GM12892 (cell line): ENCODE measurements around the gene SPECC1.
"Not testable (repeated sequence)": the region's sequence is repeated elsewhere in the genome, so short reads cannot be mapped to it uniquely, and the experiment has no call there.

Experiments
- DNase-seq: peaks from one replicate; pipeline ENCODE4 v3.0.0; 2011; ENCODE audit not compliant: insufficient read length
- FAIRE-seq: peaks from 2 replicates; lab custom pipeline; 2011; peaks lifted over from hg19 to GRCh38; lab: Jason Lieb, UNC
- POLR2A ChIP-seq: IDR thresholded peaks from 2 replicates; pipeline ENCODE4 v1.6.1; 2011; ENCODE audit warnings: low read depth, low read length, control low read depth
- POLR2AphosphoS5 ChIP-seq: IDR thresholded peaks from 2 replicates; pipeline ENCODE4 v1.6.1; 2011; ENCODE audit warnings: low read depth, low read length, control low read depth
- TAF1 ChIP-seq: IDR thresholded peaks from 2 replicates; pipeline ENCODE4 v1.6.1; 2011; ENCODE audit warnings: low read depth, mild to moderate bottlenecking, control low read depth, low read length, borderline replicate concordance

SPECC1 gene

DNA sequence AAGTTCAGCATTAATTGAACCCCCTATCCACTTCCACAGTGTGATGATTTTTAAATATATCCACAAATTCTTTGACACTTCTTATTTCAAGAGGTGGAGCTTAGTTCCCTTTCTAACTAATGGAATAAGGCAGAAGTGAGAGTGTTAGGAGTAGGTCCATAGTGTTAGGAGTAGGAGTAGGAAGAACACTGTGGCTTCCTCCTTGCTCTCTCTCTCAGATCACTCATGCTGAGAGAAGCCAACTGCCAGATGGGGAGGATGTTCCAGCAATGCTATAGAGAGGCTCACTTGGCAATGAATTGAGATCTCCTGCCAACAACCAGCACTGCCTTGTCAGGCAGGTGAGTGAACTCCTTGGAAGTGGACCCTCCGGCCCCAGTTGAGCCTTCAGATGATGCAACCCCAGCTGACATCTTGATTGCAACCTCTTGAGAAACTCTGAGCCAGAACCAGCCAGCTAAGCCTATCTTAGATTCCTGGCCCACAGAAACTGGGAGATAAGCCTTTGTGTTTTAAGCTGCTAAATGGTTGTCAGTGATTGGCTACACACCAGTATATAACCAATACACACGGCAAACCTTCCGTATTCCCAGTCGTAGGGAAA lies 44.3 kb downstream of the SPECC1 start:
- DNase-seq = no peak
- no peak for FAIRE-seq
- TF ChIP-seq POLR2A (no peak), TAF1 (no peak), POLR2AphosphoS5 (no peak)

DNA sequence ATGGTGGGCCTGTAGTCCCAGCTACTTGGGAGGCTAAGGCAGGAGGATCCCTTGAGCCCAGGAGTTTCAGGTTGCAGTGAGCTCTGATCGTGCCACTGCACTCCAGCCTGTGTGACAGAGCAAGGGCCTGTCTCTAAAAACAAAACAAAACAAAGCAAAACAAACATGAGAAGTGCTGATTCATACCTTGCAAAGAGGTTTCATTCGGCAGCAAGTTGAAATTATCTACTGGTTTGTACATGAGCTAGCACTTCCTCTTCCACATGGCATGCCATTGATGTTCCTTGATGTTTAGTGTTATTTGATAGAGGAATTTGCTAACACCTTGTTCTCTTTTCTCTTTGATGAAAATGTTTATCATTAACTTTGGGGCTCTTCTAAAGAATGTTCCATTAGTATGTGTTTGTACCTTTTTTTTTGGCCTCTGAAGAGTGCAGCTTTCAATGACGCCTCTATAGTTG lies 50.6 kb downstream of the SPECC1 start:
- DNase-seq (no peak), FAIRE-seq (peak; percentile 91)
- TF ChIP-seq POLR2A = no peak
- no peak for TF ChIP-seq TAF1
- no peak for TF ChIP-seq POLR2AphosphoS5

DNA sequence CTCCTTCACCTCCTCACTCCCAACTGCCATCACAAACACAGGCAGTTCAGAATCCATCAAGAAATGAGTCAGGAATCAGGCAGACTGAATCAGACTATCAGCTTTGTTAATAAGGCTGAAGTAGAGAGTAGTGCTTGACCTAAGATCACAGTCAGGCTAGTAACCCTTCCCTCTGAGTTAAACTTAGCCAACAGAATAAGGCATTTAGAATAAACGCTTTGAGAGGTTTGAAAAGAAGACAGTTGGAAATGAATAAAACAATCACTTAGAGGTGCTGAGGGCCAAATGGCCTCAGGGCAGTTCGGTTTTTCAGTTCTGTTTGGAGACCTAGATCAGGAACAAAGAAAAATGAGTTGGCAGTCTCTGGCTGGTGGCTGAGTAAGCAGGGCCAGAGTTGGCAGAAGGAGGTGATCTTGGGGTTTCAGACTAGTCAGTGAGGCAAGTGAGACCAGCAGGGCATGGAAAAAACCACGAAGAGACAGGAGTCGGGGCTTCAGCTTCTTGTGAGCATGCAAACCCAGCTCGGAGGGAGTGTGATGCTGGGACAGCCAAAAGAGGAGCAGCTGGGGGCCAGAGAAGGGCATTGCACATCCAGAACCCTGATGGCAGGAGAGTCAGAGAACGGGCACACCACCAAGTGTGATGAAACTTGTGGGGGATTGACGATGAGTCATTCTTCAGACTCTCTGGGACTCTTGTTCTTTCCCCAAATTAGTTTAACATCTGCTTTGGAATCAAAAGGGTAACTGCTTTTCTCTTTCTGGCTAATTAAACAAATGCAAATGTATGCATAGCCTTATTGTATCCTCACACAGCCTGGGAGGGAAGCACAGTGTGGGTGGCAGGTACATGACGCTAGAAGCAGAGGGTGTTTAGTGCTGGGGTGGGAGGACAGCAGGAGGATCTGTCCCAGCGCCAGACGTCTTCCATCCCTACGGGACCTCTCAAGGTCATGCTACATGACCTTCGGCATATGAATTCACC lies 54.8 kb downstream of the SPECC1 start:
- TF ChIP-seq POLR2A (no peak), POLR2AphosphoS5 (no peak), TAF1 (no peak)
- FAIRE-seq = peak; percentile 67
- no peak for DNase-seq

DNA sequence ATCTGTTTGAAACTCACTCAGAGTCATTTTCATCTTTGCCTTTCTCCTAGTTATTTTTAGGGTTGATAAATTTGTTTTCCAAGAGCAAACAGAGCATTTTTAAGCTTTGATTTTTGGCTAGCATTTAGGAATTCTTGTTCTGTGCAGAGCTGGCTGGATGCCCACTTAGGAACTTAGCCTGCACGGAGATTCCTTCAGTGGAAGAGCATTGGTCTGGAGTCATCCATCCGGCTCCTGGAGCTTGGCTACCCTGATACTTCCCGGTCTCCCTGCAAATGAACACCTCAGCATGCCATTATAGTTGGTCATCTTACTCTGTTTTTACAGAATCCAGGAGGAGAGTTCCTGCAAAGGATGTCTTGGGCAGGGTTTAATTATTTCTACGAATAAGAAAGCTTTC lies 57.1 kb downstream of the SPECC1 start:
- TF ChIP-seq POLR2A (no peak), TAF1 (no peak), POLR2AphosphoS5 (no peak)
- no peak for FAIRE-seq
- DNase-seq = no peak

GRCh38 chr17:20067711-20068110 lies 58.6 kb downstream of the SPECC1 start:
- FAIRE-seq (no peak), DNase-seq (no peak)
- TF ChIP-seq POLR2A (no peak), TAF1 (no peak), POLR2AphosphoS5 (no peak)

DNA sequence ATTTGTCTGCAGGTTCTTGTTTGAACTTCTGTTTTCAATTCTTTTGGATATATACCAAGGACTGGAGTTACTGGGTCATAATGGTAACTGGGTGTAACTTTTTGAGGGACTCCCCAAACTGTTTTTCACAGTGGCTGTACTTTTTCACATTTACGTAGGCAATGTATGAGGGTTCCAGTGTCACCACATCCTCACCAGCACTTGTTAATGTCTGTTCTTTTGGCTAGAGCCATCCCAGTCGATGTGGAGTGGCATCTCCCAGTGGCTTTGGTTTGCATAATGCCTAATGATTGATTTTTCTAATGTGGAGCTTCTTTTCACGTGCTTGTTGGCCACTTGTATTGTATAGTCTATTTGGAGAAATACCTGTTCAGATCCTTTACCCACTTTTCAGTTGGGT lies 59.3 kb downstream of the SPECC1 start:
- TF ChIP-seq POLR2AphosphoS5 (no peak), POLR2A (no peak)
- no peak for FAIRE-seq

DNA sequence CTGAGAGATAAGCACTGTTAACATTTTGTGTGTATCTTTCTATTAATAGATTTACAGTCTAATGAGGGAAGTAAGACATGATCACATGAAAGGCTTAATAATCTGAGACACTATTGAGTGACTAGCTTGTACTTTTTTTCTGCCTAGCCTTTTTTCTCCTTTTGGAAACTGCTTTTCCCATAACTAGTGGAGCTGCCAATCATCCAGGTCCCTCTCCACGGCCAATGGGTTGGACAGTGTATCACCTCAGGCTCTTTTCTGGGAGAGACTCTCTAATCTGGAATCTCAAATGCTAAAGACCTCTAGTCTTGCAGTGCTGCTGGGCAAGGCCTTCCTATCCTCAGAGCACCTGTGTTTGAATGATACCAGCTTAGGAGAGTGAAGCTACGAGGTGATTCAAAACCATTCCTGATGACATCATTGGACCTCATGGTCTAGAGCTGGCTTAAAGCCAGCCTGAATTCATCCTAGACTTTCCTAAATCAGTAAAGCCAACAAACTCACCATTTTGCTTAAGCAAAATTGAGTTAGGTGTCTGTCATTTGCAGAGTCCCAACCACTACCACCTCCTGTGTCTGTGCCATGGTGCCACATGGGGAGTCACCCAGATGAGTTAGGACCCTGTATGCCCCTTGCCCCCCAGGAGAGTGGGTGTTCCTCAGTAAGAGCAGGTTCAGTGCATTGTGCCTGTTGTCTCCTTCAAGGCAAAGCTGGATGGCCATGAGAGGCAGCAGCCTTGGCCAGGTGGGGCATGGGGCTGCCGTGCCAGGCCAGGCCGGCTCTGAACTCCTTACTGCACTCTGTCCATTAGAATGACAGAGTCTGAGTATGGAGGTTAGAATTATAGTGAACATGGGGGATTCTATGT lies 62.9 kb downstream of the SPECC1 start:
- peak; percentile 79 for FAIRE-seq
- TF ChIP-seq POLR2A (no peak), TAF1 (no peak), POLR2AphosphoS5 (no peak)
- no peak for DNase-seq

More for the DNA sequence above, 59.3 kb downstream of the SPECC1 start:
- DNase-seq = no peak

DNA sequence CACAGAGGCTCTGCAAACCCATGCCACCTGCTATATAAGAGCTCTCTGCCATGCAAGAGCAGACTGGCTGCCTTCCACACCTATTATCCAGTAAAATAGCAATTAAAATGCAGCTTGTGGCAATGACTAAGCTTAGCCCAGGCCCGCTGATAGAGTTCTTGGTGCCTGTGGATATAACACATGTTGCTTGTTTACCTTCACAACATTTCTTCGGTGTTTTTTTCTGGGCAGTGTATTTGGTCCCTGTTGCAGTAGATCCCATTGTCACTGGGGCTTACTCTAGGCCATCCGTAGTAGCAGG lies 63.5 kb downstream of the SPECC1 start:
- FAIRE-seq (peak; percentile 67), DNase-seq (no peak)
- no peak for TF ChIP-seq POLR2A
- TF ChIP-seq POLR2AphosphoS5 = no peak
- no peak for TF ChIP-seq TAF1

DNA sequence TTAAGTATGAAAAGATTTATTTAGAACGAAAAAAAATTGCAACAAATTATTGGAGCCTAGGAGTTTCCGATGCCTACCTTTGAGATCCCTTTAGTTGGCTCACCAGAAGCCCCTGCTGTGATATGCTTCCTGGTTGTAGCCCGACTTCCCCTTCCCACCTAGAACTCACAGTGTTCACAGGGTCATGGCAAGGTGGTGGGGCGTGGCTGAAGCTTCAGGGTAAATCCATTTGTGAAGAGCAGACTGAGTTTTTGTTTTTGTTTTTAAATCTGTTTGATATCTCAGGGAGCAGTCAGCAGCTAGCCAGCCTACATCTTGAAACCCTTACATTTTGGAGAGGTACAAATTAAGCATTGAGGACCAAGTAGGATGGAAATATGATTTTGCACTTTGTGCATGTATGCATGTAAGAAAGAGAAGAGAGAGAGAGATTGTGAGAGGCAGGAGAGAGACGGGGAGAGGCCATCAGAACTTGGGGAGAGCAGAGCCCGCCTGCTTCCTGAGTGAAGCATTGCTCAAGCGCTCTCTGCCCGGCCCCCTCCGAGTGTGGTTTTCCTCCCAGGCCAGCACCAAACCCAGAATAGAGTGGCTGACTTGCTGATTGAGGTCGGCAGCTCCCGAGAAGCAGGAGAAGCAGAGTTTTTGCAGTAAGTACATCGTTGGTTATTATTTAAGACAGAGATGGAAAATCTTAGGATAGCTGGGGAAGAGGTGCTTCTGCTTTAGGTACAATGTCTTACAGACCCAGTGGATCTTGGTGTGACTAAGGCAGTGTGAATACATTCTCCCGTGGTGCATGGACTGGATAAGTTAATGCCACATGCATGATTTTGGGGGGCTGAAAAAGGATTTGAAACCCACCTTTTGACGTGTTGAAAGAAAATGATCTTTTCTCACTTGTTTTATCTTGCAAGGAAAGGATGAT lies 64.2 kb downstream of the SPECC1 start:
- FAIRE-seq = peak; percentile 85
- DNase-seq = no peak
- no peak for TF ChIP-seq TAF1
- TF ChIP-seq POLR2A = peak; percentile 31; the same call in 1 of the 2 replicates

GRCh38 chr17:20074001-20074400 lies 64.8 kb downstream of the SPECC1 start:
- TF ChIP-seq POLR2AphosphoS5 (no peak), POLR2A (no peak), TAF1 (no peak)
- no peak for DNase-seq
- peak; percentile 61 for FAIRE-seq

DNA sequence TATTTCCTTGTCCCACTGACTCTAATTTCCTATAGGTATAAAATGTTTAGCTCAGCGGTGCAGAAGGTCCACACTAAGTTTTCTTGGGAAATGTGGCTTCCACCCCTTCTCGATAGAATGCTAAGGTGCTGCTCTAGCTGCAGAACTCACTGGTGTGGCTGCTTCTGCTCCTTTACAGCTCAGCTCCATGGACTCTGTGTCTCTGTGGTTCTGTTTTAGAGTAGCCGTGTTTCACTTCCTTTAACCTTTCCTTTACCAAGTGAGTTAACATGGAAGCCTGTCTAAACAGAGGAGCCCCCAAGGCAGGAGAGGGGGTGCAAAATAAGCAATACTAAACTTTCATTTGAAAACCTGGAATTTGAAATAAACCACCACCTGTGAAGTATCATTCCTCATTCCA lies 65.3 kb downstream of the SPECC1 start:
- DNase-seq = no peak

GRCh38 chr17:20076137-20076536 lies 67.0 kb downstream of the SPECC1 start:
- not testable (repeated sequence) for DNase-seq, FAIRE-seq

More for the DNA sequence above, 65.3 kb downstream of the SPECC1 start:
- peak; percentile 82 for FAIRE-seq
- TF ChIP-seq TAF1 (no peak), POLR2A (no peak)
